OCI-LY3 (cell line): ENCODE measurements around the gene AKAP7.

ENCODE experiments used
- CTCF ChIP-seq: fragments of 200-600, 300-600 bp; sonication (generic); IDR thresholded peaks from 2 replicates; pipeline ENCODE4 v1.5.1; 2014; ENCODE audit warnings: antibody characterized with exemption, low read length, low read depth
- EZH2phosphoT487 ChIP-seq: fragments of 200-600 bp; shearing (Covaris generic); IDR thresholded peaks from 2 replicates; pipeline ENCODE4 v1.6.1; 2018; ENCODE audit warnings: antibody characterized with exemption, mixed run types, low read depth

DNA sequence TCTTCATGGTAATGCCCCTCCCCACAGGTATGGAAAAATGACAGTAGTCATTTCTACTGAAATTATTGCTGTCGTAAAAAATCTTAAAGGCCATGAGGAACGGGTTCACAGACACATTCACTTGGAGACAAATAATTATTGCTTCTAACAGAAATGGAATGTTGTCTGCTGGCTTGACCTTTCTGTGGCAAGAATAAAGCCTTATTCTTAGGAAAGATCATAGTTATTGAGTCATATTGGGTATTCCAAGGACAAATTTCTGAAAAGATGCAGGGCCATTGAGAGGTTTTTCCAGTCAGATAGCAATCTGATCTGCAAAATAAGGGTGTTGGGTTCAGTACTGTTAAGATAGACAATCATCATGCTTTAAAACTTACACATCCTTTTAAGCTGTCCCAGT, 29.2 kb downstream of the AKAP7 start:
- TF ChIP-seq CTCF, result no peak
- no peak for TF ChIP-seq EZH2phosphoT487
